B cell (primary cell): ENCODE data around the gene LRP4. TPM values are rescaled to one million over a fixed set of nuclear protein-coding genes. Genes with fewer than 3 reads are reported as not detected.
"Not testable (repeated sequence)": the region's sequence is repeated elsewhere in the genome, so short reads cannot be mapped to it uniquely, and the experiment has no call there.

Experiments used
- ATAC-seq: fragments of 200-7000 bp; cut with Tn5 transposase; one replicate; pipeline ENCODE4 v1.10.0; 2021; ENCODE audit warnings: low read depth, mild to moderate bottlenecking, moderate number of reproducible peaks, moderate library complexity
- CTCF ChIA-PET: fragments of 350-600 bp; sonication (Branson Sonifier 250); formaldehyde crosslinking; loops from one replicate; lab custom pipeline; 2021; ENCODE audit warnings: antibody characterized with exemption, inconsistent platforms; lab: Charles Lee
- POLR2A ChIA-PET: fragments of 350-600 bp; sonication (Branson Sonifier 250); formaldehyde crosslinking; loops from one replicate; lab custom pipeline; 2021; ENCODE audit warnings: antibody characterized with exemption; lab: Charles Lee
- DNase-seq: peaks from one replicate; pipeline ENCODE4 v3.0.0; 2013
- H2AFZ ChIP-seq: 2 replicates; pipeline ENCODE4 v1.6.1; 2012; ENCODE audit warnings: mild to moderate bottlenecking, low read depth, low read length; ENCODE audit not compliant: insufficient read depth, poor library complexity, severe bottlenecking
- H3K27ac ChIP-seq, 2 donors: 1 replicate in 1 of 2; 2 replicates in 1 of 2; pipeline ENCODE4 v1.5.1; 2012 to 2013; ENCODE audit warnings: low read length in 2 of 2, mild to moderate bottlenecking in 2 of 2, moderate library complexity in 1 of 2
- H3K27me3 ChIP-seq, 4 experiments: fragments of 200-600 bp in 1 of 4; sonication (generic) in 1 of 4; replicated peaks in 1 of 4; 1 replicate in 2 of 4; 2 replicates in 2 of 4; pipeline versions ENCODE4 v1.6.1 to v1.7.0; 2013 to 2016; ENCODE audit warnings: low read length in 3 of 4, mild to moderate bottlenecking in 2 of 4, mixed read lengths in 1 of 4, moderate library complexity in 1 of 4; ENCODE audit not compliant: insufficient read depth in 4 of 4, control insufficient read depth in 3 of 4; ENCODE audit errors: control extremely low read depth in 1 of 4
- H3K36me3 ChIP-seq, 2 experiments: replicated peaks in 1 of 2; 1 replicate in 1 of 2; 2 replicates in 1 of 2; pipeline versions ENCODE4 v1.6.1 to v1.7.1; 2013; ENCODE audit warnings: low read length in 1 of 2; ENCODE audit not compliant: insufficient read depth in 2 of 2, control insufficient read depth in 1 of 2; ENCODE audit errors: control extremely low read depth in 1 of 2, extremely low read depth in 1 of 2
- H3K4me1 ChIP-seq, 2 donors: fragments of 200-600 bp in 1 of 2; sonication (generic) in 1 of 2; 1 replicate in 1 of 2; 2 replicates in 1 of 2; pipeline versions ENCODE4 v1.5.1 to v1.6.1; 2013 to 2017; ENCODE audit warnings: low read length in 2 of 2; ENCODE audit not compliant: control insufficient read depth in 2 of 2, insufficient read depth in 2 of 2
- H3K4me2 ChIP-seq: replicated peaks from 2 replicates; pipeline ENCODE3; 2012; ENCODE audit warnings: mild to moderate bottlenecking, low read depth, low read length; ENCODE audit not compliant: poor library complexity, severe bottlenecking
- H3K4me3 ChIP-seq, 5 experiments: fragments of 200-600 bp in 1 of 5; sonication (generic) in 1 of 5; 1 replicate in 3 of 5; 2 replicates in 2 of 5; pipeline versions ENCODE4 v1.5.1 to v1.7.0; 2011 to 2016; ENCODE audit warnings: low read length in 4 of 5, mild to moderate bottlenecking in 4 of 5, low read depth in 2 of 5, control low read depth in 1 of 5, moderate library complexity in 1 of 5; ENCODE audit not compliant: insufficient read depth in 1 of 5; ENCODE audit errors: control extremely low read depth in 1 of 5, extremely low read depth in 1 of 5
- H3K79me2 ChIP-seq: fragments of 200-600 bp; sonication (generic); one replicate; pipeline ENCODE4 v1.6.0; 2016; ENCODE audit warnings: low read length; ENCODE audit not compliant: control insufficient read depth, insufficient read depth
- H3K9ac ChIP-seq: fragments of 200-600 bp; sonication (generic); 2 replicates; pipeline ENCODE4 v1.6.1; 2017; ENCODE audit warnings: mild to moderate bottlenecking, low read length, moderate library complexity
- H3K9me3 ChIP-seq, 3 donors: one replicate each; pipeline versions ENCODE4 v1.6.1 to v1.7.1; 2013; ENCODE audit warnings: low read length in 2 of 3; ENCODE audit not compliant: control insufficient read depth in 2 of 3, insufficient read depth in 1 of 3; ENCODE audit errors: control extremely low read depth in 1 of 3
- H4K20me1 ChIP-seq: 2 replicates; pipeline ENCODE4 v1.6.0; 2012; ENCODE audit warnings: mild to moderate bottlenecking, low read length; ENCODE audit not compliant: insufficient read depth, control insufficient read depth, poor library complexity, severe bottlenecking
- H3K27ac Mint-ChIP-seq: one replicate; pipeline ENCODE4 v1.8.0; 2021; ENCODE audit warnings: mixed read lengths
- H3K27me3 Mint-ChIP-seq: one replicate; pipeline ENCODE4 v1.8.0; 2021; ENCODE audit warnings: mixed read lengths
- H3K4me1 Mint-ChIP-seq: one replicate; pipeline ENCODE4 v1.8.0; 2021; ENCODE audit warnings: mixed read lengths
- H3K4me3 Mint-ChIP-seq: one replicate; pipeline ENCODE4 v1.8.0; 2021; ENCODE audit warnings: mixed read lengths
- H3K9me3 Mint-ChIP-seq: one replicate; pipeline ENCODE4 v1.8.0; 2022; ENCODE audit warnings: mixed read lengths; ENCODE audit not compliant: insufficient read depth
- EZH2 ChIP-seq: IDR thresholded peaks from 2 replicates; pipeline ENCODE4 v1.6.1; 2012; ENCODE audit warnings: borderline replicate concordance, low read depth, mild to moderate bottlenecking, moderate library complexity, low read length; ENCODE audit not compliant: insufficient read depth, poor library complexity, severe bottlenecking
- WGBS: methylation state at CpG from one replicate; pipeline ENCODE4 v1.1.5; 2013; ENCODE audit warnings: missing lambda C conversion rate; ENCODE audit not compliant: insufficient coverage; 5-methylcytosine and 5-hydroxymethylcytosine counted together
- intact Hi-C: fragments of 100-400 bp; cut with micrococcal nuclease; formaldehyde crosslinking; loops from one replicate; pipeline ENCODE4 v1.10.0; 2022
- polyA plus RNA-seq: library from polyadenylated mRNA; depleted of rRNA; stranded (reverse); fragments of >200 nt; gene quantifications from 2 replicates; pipeline ENCODE4 v1.2.3, GENCODE V29; 2012
- total RNA-seq, 2 donors: library from RNA; stranded (reverse); fragments of 120-200 nt in 1 of 2; gene quantifications; 1 replicate in 1 of 2; 2 replicates in 1 of 2; pipeline versions ENCODE4 v1.2.3 to v1.2.4, GENCODE V29; 2013 to 2022
- TF ChIP-seq, protein P1 (sequence below): fragments of 200-600 bp; IDR thresholded peaks from one replicate; pipeline ENCODE4 v1.8.0; 2022; ENCODE audit warnings: antibody characterized with exemption, mild to moderate bottlenecking

LRP4 gene
- total and polyA plus RNA-seq, 2 donors (not counting 1 experiment from before 2014, with no cell fraction given) = not detected

DNA sequence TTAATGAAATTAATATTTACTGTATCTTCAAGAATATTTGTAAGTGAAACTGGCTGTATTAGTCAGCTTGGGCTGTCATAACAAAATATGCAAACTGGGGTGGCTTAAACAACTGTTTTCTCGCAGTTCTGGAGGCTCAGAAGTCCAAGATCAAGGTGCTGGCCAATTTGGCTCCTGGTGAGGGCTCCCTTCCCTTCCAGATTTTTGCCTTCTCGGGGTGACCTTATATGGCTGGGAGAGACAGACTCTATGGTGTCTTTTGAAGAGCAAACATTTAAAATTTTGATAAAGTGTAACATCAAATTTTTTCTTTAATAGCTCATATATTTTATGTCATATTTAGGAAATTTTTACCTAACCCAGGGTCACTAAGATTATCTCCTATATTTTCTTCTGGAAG lies 48.4 kb upstream of the LRP4 start:
- Histone ChIP-seq H3K9ac (no peak overlapping the region), H3K27ac (no peak overlapping the region), H2AFZ (no peak overlapping the region), H4K20me1 (no peaks in the 10 kb centered on the region), H3K27me3 (no peaks in the 10 kb centered on the region), H3K9me3 (peaks cover 0 to 3% (median 1%) of the 10 kb centered on the region in 3 donors), H3K4me1 (no peaks in the 10 kb centered on the region), H3K4me3 (no peak overlapping the region), H3K4me2 (no peak overlapping the region), H3K79me2 (no peaks in the 10 kb centered on the region), H3K36me3 (no peaks in the 10 kb centered on the region)
- ATAC-seq (no peak), DNase-seq (no peak)
- no peak overlapping the region for H3K4me3 Mint-ChIP-seq
- H3K4me1 Mint-ChIP-seq = no peaks in the 10 kb centered on the region
- 64% methylated on average over 1 of the region's 2 CpGs for WGBS
- H3K27ac Mint-ChIP-seq = no peak overlapping the region
- H3K27me3 Mint-ChIP-seq = no peaks in the 10 kb centered on the region
- POLR2A ChIA-PET = no interaction called here
- CTCF ChIA-PET = interaction anchor here (2.0 kb wide), 1 partner anchor 10 kb away, joined by 4 read pairs; no protein-coding TSS in a partner anchor
- TF ChIP-seq, protein P1, sequence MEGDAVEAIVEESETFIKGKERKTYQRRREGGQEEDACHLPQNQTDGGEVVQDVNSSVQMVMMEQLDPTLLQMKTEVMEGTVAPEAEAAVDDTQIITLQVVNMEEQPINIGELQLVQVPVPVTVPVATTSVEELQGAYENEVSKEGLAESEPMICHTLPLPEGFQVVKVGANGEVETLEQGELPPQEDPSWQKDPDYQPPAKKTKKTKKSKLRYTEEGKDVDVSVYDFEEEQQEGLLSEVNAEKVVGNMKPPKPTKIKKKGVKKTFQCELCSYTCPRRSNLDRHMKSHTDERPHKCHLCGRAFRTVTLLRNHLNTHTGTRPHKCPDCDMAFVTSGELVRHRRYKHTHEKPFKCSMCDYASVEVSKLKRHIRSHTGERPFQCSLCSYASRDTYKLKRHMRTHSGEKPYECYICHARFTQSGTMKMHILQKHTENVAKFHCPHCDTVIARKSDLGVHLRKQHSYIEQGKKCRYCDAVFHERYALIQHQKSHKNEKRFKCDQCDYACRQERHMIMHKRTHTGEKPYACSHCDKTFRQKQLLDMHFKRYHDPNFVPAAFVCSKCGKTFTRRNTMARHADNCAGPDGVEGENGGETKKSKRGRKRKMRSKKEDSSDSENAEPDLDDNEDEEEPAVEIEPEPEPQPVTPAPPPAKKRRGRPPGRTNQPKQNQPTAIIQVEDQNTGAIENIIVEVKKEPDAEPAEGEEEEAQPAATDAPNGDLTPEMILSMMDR = no peak
- no peak for TF ChIP-seq EZH2
- no peaks in the 10 kb centered on the region for H3K9me3 Mint-ChIP-seq
- intact Hi-C loops = no loop called here

DNA sequence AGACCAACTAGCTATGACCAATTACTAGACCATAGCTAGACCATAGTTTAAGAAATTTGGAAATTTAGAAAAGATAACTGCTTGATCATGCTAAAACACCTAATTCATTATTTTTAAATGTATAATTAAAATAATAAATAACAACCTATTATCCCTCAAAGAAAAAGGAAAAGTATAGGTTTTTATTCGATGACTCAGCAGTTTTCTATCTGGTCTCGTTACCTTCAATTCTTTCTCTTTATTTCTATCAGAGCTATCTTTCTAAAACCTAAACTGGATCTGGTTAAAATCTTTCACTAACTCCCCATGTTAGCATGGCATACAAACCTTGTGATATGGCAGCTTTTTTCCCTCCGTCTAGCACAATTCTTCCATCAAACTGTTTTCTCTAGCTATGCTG lies 45.5 kb upstream of the LRP4 start:
- H3K4me1 Mint-ChIP-seq = no peaks in the 10 kb centered on the region
- H3K4me1 ChIP-seq = no peaks in the 10 kb centered on the region
- TF ChIP-seq EZH2 = no peak
- TF ChIP-seq, protein P1 = no peak
- WGBS = 100% methylated on average over 2 of the region's 3 CpGs
- ATAC-seq (no peak), DNase-seq (no peak)
- no peak overlapping the region for H3K4me3 ChIP-seq
- H4K20me1 ChIP-seq = no peaks in the 10 kb centered on the region
- H3K9ac ChIP-seq = no peak overlapping the region
- peaks cover 0 to 2% of the 10 kb centered on the region in 2 experiments for H3K36me3 ChIP-seq
- H3K9me3 ChIP-seq = peaks cover under 1 to 7% (median 5%) of the 10 kb centered on the region in 3 donors
- H3K27me3 ChIP-seq = no peaks in the 10 kb centered on the region
- H3K4me2 ChIP-seq = no peak overlapping the region
- H3K27ac Mint-ChIP-seq = no peak overlapping the region
- H3K4me3 Mint-ChIP-seq = no peak overlapping the region
- POLR2A ChIA-PET = no interaction called here
- H2AFZ ChIP-seq = no peak overlapping the region
- peaks cover under 1% of the 10 kb centered on the region for H3K9me3 Mint-ChIP-seq
- H3K27ac ChIP-seq = no peak overlapping the region
- intact Hi-C loops = no loop called here
- CTCF ChIA-PET = interaction anchor here (0.6 kb wide), 1 partner anchor 38 kb away, joined by 4 read pairs; no protein-coding TSS in a partner anchor
- H3K27me3 Mint-ChIP-seq = no peaks in the 10 kb centered on the region
- peaks cover 3% of the 10 kb centered on the region for H3K79me2 ChIP-seq

DNA sequence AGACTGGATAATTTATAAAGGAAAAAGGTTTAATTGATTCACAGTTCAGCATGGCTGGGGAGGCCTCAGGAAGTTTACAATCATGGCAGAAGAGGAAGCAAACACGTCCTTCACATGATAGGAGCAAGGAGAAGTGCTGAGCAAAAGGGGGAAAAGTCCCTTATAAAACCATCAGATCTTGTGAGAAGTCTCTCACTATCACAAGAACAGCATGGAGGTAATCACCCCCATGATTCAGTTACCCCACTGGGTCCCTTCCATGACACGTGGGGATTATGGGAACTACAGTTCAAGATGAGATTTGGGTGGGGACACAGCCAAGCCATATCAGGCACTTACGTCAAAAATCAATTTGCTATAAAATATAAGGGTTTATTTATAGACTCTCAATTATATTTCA lies 43.5 kb upstream of the LRP4 start:
- POLR2A ChIA-PET, H3K27ac ChIP-seq, H3K27me3 Mint-ChIP-seq, H3K4me3 ChIP-seq, H3K79me2 ChIP-seq, H2AFZ ChIP-seq, H3K27ac Mint-ChIP-seq, H3K9me3 Mint-ChIP-seq, H3K9ac ChIP-seq, H3K4me3 Mint-ChIP-seq, CTCF ChIA-PET, ATAC-seq, H3K9me3 ChIP-seq, intact Hi-C loops, H3K27me3 ChIP-seq, H3K4me2 ChIP-seq, H3K4me1 ChIP-seq, DNase-seq, H3K4me1 Mint-ChIP-seq, H3K36me3 ChIP-seq, H4K20me1 ChIP-seq: not testable (repeated sequence)
- no CpG with 5 or more reads among the region's 3 CpGs for WGBS
